Left ventricle myocardium inferior (tissue), 1 donor: ENCODE measurements around the gene CRTAP. TPM values are rescaled to one million over a fixed set of nuclear protein-coding genes. Genes with fewer than 3 reads are reported as not detected.
"Not testable (repeated sequence)": the region's sequence is repeated elsewhere in the genome, so short reads cannot be mapped to it uniquely, and the experiment has no call there.

Experiments
- DNase-seq: peaks from one replicate; pipeline ENCODE4 v3.0.0-alpha.2; 2020
- H3K27ac ChIP-seq: fragments of 200-600 bp; replicated peaks from 2 replicates; pipeline ENCODE4 v1.8.0; 2021
- H3K27me3 ChIP-seq: fragments of 200-600 bp; 2 replicates; pipeline ENCODE4 v1.8.0; 2021; ENCODE audit warnings: low read depth
- H3K36me3 ChIP-seq: fragments of 200-600 bp; 2 replicates; pipeline ENCODE4 v1.8.0; 2021
- H3K4me1 ChIP-seq: fragments of 200-600 bp; 2 replicates; pipeline ENCODE4 v1.8.0; 2021
- H3K4me3 ChIP-seq: fragments of 200-600 bp; 2 replicates; pipeline ENCODE4 v1.8.0; 2021; ENCODE audit warnings: mild to moderate bottlenecking, moderate library complexity
- H3K9me3 ChIP-seq: fragments of 200-600 bp; replicated peaks from 2 replicates; pipeline ENCODE4 v1.8.0; 2021
- intact Hi-C: fragments of 100-400 bp; cut with micrococcal nuclease; formaldehyde crosslinking; loops from one replicate; pipeline ENCODE4 v1.11.0; 2022
- total RNA-seq: library from RNA; stranded (reverse); fragmentation: NEBNext Ultra II Directional; extraction: Animal tissue kit (Norgen Biotek cat#: 25700); gene quantifications from one replicate; pipeline ENCODE4 v1.2.1, GENCODE V29; 2021
- TF ChIP-seq, protein P1 (sequence below): fragments of 200-600 bp; IDR thresholded peaks from 2 replicates; pipeline ENCODE4 v1.8.0; 2021; ENCODE audit warnings: antibody characterized with exemption, mild to moderate bottlenecking, borderline replicate concordance
- donor health status: DM: no; HTN: yes; CAD: no; lungs with severe emphysema.

CRTAP gene
- total RNA-seq, 1 donor from 2014 or later: 95.1 TPM

DNA sequence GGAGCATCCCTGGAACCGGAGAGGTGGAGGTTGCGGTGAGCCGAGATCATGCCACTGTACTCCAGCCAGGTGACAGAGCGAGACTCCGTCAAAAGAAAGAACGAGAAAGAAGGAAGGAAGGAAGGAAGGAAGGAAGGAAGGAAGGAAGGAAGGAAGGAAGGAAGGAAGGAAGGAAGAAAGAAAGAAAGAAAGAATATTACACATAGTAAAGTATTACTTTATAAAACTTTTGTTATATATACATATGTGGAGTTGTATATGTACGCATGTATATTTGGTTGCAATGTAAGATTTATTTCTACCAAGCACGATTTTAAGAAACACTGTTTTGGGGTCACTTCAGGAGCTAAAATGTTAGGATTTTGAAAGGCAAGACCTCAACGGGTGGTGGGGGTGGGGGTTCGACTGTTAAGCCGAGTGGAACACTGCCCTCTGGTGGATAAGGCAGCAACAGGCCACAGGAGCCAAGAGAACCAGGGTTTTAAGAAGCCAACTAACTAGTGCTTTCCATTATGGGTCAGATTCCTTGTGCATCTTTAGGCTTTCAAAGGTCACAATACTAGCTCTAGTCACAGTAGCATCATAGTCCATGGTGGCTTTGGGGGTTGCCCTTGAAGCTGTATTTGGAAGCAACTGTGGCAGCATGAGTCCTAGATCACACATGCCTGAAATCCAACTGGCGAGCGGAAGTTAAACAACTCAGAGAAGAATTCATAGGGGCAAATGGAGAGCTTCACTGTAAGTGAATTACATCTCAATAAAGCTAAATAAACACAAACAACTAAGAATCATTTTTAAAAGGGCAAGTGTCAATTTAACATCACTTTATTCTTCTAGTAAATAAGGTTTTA, 39.4 kb upstream of the CRTAP start:
- Histone ChIP-seq H3K27ac (no peak overlapping the region), H3K27me3 (no peaks in the 10 kb centered on the region), H3K9me3 (no peaks in the 10 kb centered on the region), H3K4me1 (no peaks in the 10 kb centered on the region), H3K4me3 (no peak overlapping the region), H3K36me3 (peaks cover 22% of the 10 kb centered on the region)
- DNase-seq: peak; percentile 45
- TF ChIP-seq, protein P1, sequence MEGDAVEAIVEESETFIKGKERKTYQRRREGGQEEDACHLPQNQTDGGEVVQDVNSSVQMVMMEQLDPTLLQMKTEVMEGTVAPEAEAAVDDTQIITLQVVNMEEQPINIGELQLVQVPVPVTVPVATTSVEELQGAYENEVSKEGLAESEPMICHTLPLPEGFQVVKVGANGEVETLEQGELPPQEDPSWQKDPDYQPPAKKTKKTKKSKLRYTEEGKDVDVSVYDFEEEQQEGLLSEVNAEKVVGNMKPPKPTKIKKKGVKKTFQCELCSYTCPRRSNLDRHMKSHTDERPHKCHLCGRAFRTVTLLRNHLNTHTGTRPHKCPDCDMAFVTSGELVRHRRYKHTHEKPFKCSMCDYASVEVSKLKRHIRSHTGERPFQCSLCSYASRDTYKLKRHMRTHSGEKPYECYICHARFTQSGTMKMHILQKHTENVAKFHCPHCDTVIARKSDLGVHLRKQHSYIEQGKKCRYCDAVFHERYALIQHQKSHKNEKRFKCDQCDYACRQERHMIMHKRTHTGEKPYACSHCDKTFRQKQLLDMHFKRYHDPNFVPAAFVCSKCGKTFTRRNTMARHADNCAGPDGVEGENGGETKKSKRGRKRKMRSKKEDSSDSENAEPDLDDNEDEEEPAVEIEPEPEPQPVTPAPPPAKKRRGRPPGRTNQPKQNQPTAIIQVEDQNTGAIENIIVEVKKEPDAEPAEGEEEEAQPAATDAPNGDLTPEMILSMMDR: peak; percentile 88
- intact Hi-C loops: no loop called here

DNA sequence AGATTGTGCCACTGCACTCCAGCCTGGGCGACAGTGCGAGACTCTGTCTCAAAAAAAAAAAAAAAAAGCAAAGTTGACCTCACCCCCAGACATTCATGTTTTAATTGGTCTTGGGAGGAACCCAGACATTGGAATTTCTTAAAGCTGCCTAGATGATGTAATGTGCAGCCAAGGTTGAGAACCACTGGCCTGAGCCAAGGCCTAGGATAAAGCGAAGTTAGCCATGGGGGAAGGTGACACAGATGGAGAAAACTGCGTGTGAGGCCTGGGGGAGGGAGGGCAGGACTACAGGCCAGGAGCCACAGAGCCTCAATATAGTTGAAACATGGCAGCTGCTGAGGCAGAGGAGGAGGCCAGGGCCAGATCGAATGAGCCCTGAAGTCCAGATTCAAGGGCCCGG, 37.8 kb upstream of the CRTAP start:
- H3K9me3 ChIP-seq: no peaks in the 10 kb centered on the region
- peaks cover 13% of the 10 kb centered on the region for H3K36me3 ChIP-seq
- no peak overlapping the region for H3K4me3 ChIP-seq

DNA sequence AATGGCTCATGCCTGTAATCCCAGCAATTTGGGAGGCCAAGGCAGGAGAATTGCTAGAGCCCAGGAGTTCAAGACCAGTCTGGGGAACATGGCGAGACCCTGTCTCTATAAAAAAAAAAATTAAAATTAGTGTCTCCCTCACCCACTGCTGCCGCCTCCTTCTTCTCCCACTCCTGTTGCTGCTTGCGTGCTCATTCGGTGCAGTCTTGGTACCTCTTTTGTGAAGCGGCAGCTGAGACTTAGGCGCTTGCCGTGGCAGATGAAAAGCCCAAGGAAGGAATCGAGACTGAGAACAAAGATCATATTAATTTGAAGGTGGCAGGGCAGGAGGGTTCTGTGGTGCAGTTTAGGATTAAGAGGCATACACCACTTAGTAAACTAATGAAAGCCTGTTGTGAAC, 36.9 kb upstream of the CRTAP start:
- intact Hi-C loops: no loop called here
- H3K9me3 ChIP-seq: no peaks in the 10 kb centered on the region
- TF ChIP-seq, protein P1: no peak
- H3K4me1 ChIP-seq: no peaks in the 10 kb centered on the region
- no peak overlapping the region for H3K4me3 ChIP-seq
- peaks cover 8% of the 10 kb centered on the region for H3K36me3 ChIP-seq
- no peak overlapping the region for H3K27ac ChIP-seq
- H3K27me3 ChIP-seq: no peaks in the 10 kb centered on the region
- no peak for DNase-seq

More for the DNA sequence above, 37.8 kb upstream of the CRTAP start:
- no peak for DNase-seq
- Histone ChIP-seq H3K4me1 (no peaks in the 10 kb centered on the region), H3K27ac (no peak overlapping the region), H3K27me3 (no peaks in the 10 kb centered on the region)
- intact Hi-C loops: no loop called here
- TF ChIP-seq, protein P1: no peak

DNA sequence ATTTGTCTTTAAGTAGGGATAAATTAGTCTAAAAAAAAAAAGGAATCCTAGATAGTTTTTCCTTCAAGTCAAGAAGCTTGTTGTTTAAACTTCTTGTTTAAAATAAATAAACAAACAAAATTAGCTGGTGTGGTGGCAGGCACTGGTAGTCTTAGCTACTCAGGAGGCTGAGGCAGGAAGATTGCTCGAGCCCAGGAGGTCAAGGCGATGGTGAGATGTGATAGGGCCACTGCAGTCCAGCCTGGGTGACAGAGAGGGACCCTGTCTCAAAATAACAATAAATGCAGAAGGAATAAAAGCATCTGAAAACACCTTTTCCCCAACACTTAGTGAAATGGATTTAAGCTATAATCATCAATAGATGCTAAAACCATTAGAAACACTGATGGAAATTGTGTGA, 35.8 kb upstream of the CRTAP start:
- no peaks in the 10 kb centered on the region for H3K9me3 ChIP-seq
- peaks cover 4% of the 10 kb centered on the region for H3K36me3 ChIP-seq
- no peak for DNase-seq
- no peaks in the 10 kb centered on the region for H3K27me3 ChIP-seq
- H3K27ac ChIP-seq: no peak overlapping the region
- intact Hi-C loops: no loop called here
- no peak overlapping the region for H3K4me3 ChIP-seq
- TF ChIP-seq, protein P1: no peak
- H3K4me1 ChIP-seq: no peaks in the 10 kb centered on the region

DNA sequence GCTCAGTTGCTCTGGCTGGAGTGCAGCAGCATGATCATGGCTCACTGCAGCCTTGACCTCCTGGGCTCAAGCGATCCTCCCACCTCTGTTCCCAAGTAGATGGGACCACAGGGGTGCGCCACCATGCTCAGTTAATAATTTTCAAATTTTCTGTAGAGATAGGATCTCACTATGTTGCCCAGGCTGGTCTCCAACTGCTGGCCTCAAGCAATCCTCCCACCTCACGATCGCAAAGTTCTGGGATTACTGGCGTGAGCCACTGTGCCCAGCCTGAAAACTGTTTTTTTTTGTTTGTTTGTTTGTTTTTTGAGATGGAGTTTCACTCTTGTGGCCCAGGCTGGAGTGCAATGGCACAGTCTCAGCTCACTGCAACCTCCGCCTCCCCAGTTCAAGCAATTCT, 34.0 kb upstream of the CRTAP start:
- H3K9me3 ChIP-seq, intact Hi-C loops, H3K36me3 ChIP-seq, H3K27ac ChIP-seq, H3K4me3 ChIP-seq, H3K27me3 ChIP-seq, DNase-seq: not testable (repeated sequence)
- H3K4me1 ChIP-seq: peaks cover 10% of the 10 kb centered on the region

DNA sequence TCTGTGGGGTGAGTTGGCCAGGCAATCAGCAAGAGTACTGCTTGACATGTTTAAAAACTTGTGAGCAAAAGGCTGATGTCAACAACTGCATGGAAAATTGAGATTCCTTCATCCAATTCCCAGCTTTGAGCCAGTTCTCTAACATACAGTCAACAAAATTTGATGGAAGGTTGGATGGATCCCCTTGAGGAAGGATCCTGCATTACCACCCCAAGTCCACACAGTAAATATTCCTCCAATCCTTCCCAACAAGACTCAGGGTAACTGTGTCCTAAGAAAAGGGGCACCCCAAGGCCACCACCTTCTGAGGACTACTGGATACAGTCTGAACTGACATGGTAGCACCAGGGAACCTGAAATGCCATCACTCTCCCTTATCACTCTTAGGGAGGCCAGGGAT, 32.0 kb upstream of the CRTAP start:
- H3K4me1 ChIP-seq: peaks cover 10% of the 10 kb centered on the region

More for the DNA sequence above, 32.0 kb upstream of the CRTAP start:
- Histone ChIP-seq H3K27ac (no peak overlapping the region), H3K27me3 (no peaks in the 10 kb centered on the region), H3K36me3 (no peaks in the 10 kb centered on the region), H3K4me3 (no peak overlapping the region), H3K9me3 (no peaks in the 10 kb centered on the region)
- DNase-seq: no peak
- intact Hi-C loops: no loop called here
- TF ChIP-seq, protein P1: no peak
